DOHH2 (cell line): ENCODE results near the gene PCARE.

Source experiments
- CTCF ChIP-seq: fragments of 200-600 bp; sonication (generic); IDR thresholded peaks from one replicate; pipeline ENCODE4 v1.5.1; 2014; ENCODE audit warnings: antibody characterized with exemption, mild to moderate bottlenecking, low read depth, low read length; ENCODE audit not compliant: poor library complexity, severe bottlenecking
- EZH2phosphoT487 ChIP-seq: fragments of 200-600 bp; sonication (generic); IDR thresholded peaks from 2 replicates; pipeline ENCODE4 v1.6.1; 2017; ENCODE audit warnings: borderline replicate concordance, mild to moderate bottlenecking, antibody characterized with exemption, low read length, moderate library complexity, mixed read lengths

- no peak for TF ChIP-seq CTCF
- no peak for TF ChIP-seq EZH2phosphoT487
Observed at GRCh38 chr2:29112379-29112778, 38.1 kb upstream of the PCARE start.
